DMS 273 (cell line): Measurements from ENCODE around the gene SGTA.

ENCODE experiments used
- DNase-seq: peaks from one replicate; lab custom pipeline; 2025; ENCODE audit not compliant: unreplicated experiment; lab: John Stamatoyannopoulos, UW

The SGTA gene

GRCh38 chr19:2771786-2772674 is 11.0 kb downstream of the SGTA start:
- no peak for DNase-seq

- DNase-seq = peak; percentile 64
These were observed 12.7 kb downstream of the SGTA start for GRCh38 chr19:2770055-2771013.

- no peak for DNase-seq
These were observed 13.9 kb downstream of the SGTA start for GRCh38 chr19:2769218-2769617.

GRCh38 chr19:2768365-2769132 is 14.5 kb downstream of the SGTA start:
- DNase-seq = no peak

- no peak for DNase-seq
These were observed 15.4 kb downstream of the SGTA start for GRCh38 chr19:2767688-2768087.

GRCh38 chr19:2766594-2767372 is 16.3 kb downstream of the SGTA start:
- no peak for DNase-seq

- no peak for DNase-seq
These were observed 17.7 kb downstream of the SGTA start for GRCh38 chr19:2765376-2765775.

- no peak for DNase-seq
These were observed 18.1 kb downstream of the SGTA start for GRCh38 chr19:2764945-2765344.

GRCh38 chr19:2763687-2764086 is 19.4 kb downstream of the SGTA start:
- DNase-seq = no peak

- no peak for DNase-seq
These were observed 20.1 kb downstream of the SGTA start for GRCh38 chr19:2762783-2763496.

GRCh38 chr19:2761876-2762782 is 20.9 kb downstream of the SGTA start:
- DNase-seq = no peak

- no peak for DNase-seq
These were observed 21.8 kb downstream of the SGTA start for GRCh38 chr19:2761309-2761677.

GRCh38 chr19:2759965-2760364 is 23.1 kb downstream of the SGTA start:
- DNase-seq = no peak

GRCh38 chr19:2759362-2759761 is 23.7 kb downstream of the SGTA start:
- no peak for DNase-seq

- DNase-seq = no peak
These were observed 24.3 kb downstream of the SGTA start for GRCh38 chr19:2758601-2759313.

GRCh38 chr19:2756921-2757881 is 25.9 kb downstream of the SGTA start:
- DNase-seq = no peak

GRCh38 chr19:2756477-2756876 is 26.6 kb downstream of the SGTA start:
- no peak for DNase-seq
